IMR-90 (cell line): ENCODE measurements around the gene CD99L2. TPM values are rescaled to one million over a fixed set of nuclear protein-coding genes. Genes with fewer than 3 reads are reported as not detected.

Source experiments
- ATAC-seq: fragments of 200-7000 bp; cut with Tn5 transposase; 2 replicates; pipeline ENCODE4 v1.9.1; 2020; ENCODE audit warnings: low read depth, mild to moderate bottlenecking, moderate library complexity
- BruUV-seq: library from RNA; stranded (reverse); fragments of 400-500 nt; replicated peaks from 2 replicates; lab custom pipeline; 2021; lab: Mats Ljungman, UMichigan
- CTCF ChIA-PET: fragments of 300-600 bp; formaldehyde crosslinking; extraction: SDS; loops from one replicate; lab custom pipeline; 2021; ENCODE audit warnings: antibody characterized with exemption; lab: Yijun Ruan, JAX
- POLR2A ChIA-PET: fragments of 300-600 bp; sonication (Branson Sonifier 250); formaldehyde crosslinking; loops from one replicate; lab custom pipeline; 2022; ENCODE audit warnings: antibody characterized with exemption; ENCODE audit not compliant: unreplicated experiment; lab: Charles Lee
- DNase-seq: peaks from one replicate; pipeline ENCODE4 v3.0.0; 2013
- H2AFZ ChIP-seq: replicated peaks from 2 replicates; pipeline ENCODE3; 2013; ENCODE audit warnings: low read length, mild to moderate bottlenecking; ENCODE audit not compliant: poor library complexity
- H2AK5ac ChIP-seq: 2 replicates; pipeline ENCODE4 v1.6.1; 2013; ENCODE audit warnings: low read depth, low read length, inconsistent platforms
- H2AK9ac ChIP-seq: replicated peaks from 2 replicates; pipeline ENCODE3; 2013; ENCODE audit warnings: mild to moderate bottlenecking, low read depth, low read length, moderate library complexity; ENCODE audit not compliant: poor library complexity
- H2BK120ac ChIP-seq: 2 replicates; pipeline ENCODE4 v1.6.1; 2013; ENCODE audit warnings: low read depth, low read length, inconsistent platforms
- H2BK15ac ChIP-seq: 3 replicates; pipeline ENCODE4 v1.6.1; 2013; ENCODE audit warnings: low read depth, low read length, inconsistent platforms
- H2BK20ac ChIP-seq: 2 replicates; pipeline ENCODE4 v1.6.1; 2013; ENCODE audit warnings: low read depth, mild to moderate bottlenecking, inconsistent platforms, low read length, moderate library complexity
- H2BK5ac ChIP-seq: 2 replicates; pipeline ENCODE4 v1.6.1; 2013; ENCODE audit warnings: mild to moderate bottlenecking, low read depth, low read length, inconsistent platforms; ENCODE audit not compliant: poor library complexity, severe bottlenecking
- H3K14ac ChIP-seq: replicated peaks from 2 replicates; pipeline ENCODE4 v1.6.1; 2013; ENCODE audit warnings: low read depth, low read length, inconsistent platforms
- H3K18ac ChIP-seq: 2 replicates; pipeline ENCODE4 v1.6.1; 2013; ENCODE audit warnings: low read depth, low read length, control low read depth
- H3K23ac ChIP-seq: 2 replicates; pipeline ENCODE4 v1.6.1; 2013; ENCODE audit warnings: low read depth, low read length, inconsistent platforms
- H3K27ac ChIP-seq: 2 replicates; pipeline ENCODE4 v1.5.1; 2013; ENCODE audit warnings: mild to moderate bottlenecking, control low read depth, low read length; ENCODE audit not compliant: insufficient read depth
- H3K27me3 ChIP-seq: 2 replicates; pipeline ENCODE4 v1.6.1; 2013; ENCODE audit warnings: low read length; ENCODE audit not compliant: control insufficient read depth, insufficient read depth
- H3K36me3 ChIP-seq: 2 replicates; pipeline ENCODE4 v1.6.1; 2013; ENCODE audit warnings: low read length, mixed read lengths; ENCODE audit not compliant: control insufficient read depth, insufficient read depth
- H3K4ac ChIP-seq: 2 replicates; pipeline ENCODE4 v1.6.1; 2013; ENCODE audit warnings: low read depth, low read length, inconsistent platforms
- H3K4me1 ChIP-seq: 2 replicates; pipeline ENCODE4 v1.6.1; 2013; ENCODE audit warnings: low read length, mixed read lengths; ENCODE audit not compliant: control insufficient read depth, insufficient read depth
- H3K4me2 ChIP-seq: 2 replicates; pipeline ENCODE4 v1.6.1; 2013; ENCODE audit warnings: low read depth, mild to moderate bottlenecking, control low read depth, low read length, moderate library complexity
- H3K4me3 ChIP-seq: 2 replicates; pipeline ENCODE4 v1.5.1; 2013; ENCODE audit warnings: low read depth, mild to moderate bottlenecking, control low read depth, low read length, moderate library complexity; ENCODE audit not compliant: insufficient read depth
- H3K56ac ChIP-seq: 2 replicates; pipeline ENCODE4 v1.6.1; 2013; ENCODE audit warnings: low read length, inconsistent platforms; ENCODE audit not compliant: insufficient read depth; ENCODE audit errors: extremely low read depth
- H3K79me1 ChIP-seq, 2 experiments: 2 replicates each; pipeline ENCODE4 v1.6.1; 2013; ENCODE audit warnings: low read length in 2 of 2, inconsistent platforms in 1 of 2, low read depth in 1 of 2
- H3K9ac ChIP-seq: 2 replicates; pipeline ENCODE4 v1.6.1; 2013; ENCODE audit warnings: low read depth, low read length, control low read depth
- H3K9me1 ChIP-seq: 2 replicates; pipeline ENCODE4 v1.6.1; 2013; ENCODE audit warnings: low read length, inconsistent platforms; ENCODE audit not compliant: insufficient read depth
- H3K9me3 ChIP-seq: 2 replicates; pipeline ENCODE4 v1.6.1; 2013; ENCODE audit warnings: low read length; ENCODE audit not compliant: control insufficient read depth, insufficient read depth
- H4K20me1 ChIP-seq: 2 replicates; pipeline ENCODE4 v1.6.1; 2013; ENCODE audit warnings: low read length, inconsistent platforms; ENCODE audit not compliant: insufficient read depth
- H4K5ac ChIP-seq: 2 replicates; pipeline ENCODE4 v1.6.1; 2013; ENCODE audit warnings: mild to moderate bottlenecking, low read depth, low read length, control low read depth
- H4K8ac ChIP-seq, 2 experiments: 2 replicates each; pipeline ENCODE4 v1.6.1; 2013; ENCODE audit warnings: low read depth in 2 of 2, low read length in 2 of 2, control low read depth in 1 of 2, inconsistent platforms in 1 of 2
- H4K91ac ChIP-seq: 2 replicates; pipeline ENCODE4 v1.6.1; 2013; ENCODE audit warnings: low read depth, low read length, inconsistent platforms; ENCODE audit not compliant: insufficient read depth
- CTCF ChIP-seq: conservative IDR thresholded peaks from 2 replicates; pipeline ENCODE4 v1.5.1; 2012; ENCODE audit warnings: mild to moderate bottlenecking, low read depth, low read length, improper control_type of control experiment
- WGBS, 2 experiments: methylation state at CpG; one replicate each; pipeline versions ENCODE4 v1.1.5 to v1.1.7; 2013; ENCODE audit warnings: missing lambda C conversion rate in 2 of 2; ENCODE audit not compliant: insufficient read length in 1 of 2; ENCODE audit errors: extremely low coverage in 2 of 2; 5-methylcytosine and 5-hydroxymethylcytosine counted together
- dilution Hi-C: fragments of 300-500 bp; cut with HindIII; formaldehyde crosslinking; loops from one replicate; pipeline ENCODE4 v1.14.3; 2018; ENCODE audit warnings: low sequenced_read_pairs; ENCODE audit not compliant: unreplicated experiment
- in situ Hi-C: fragments of 300-500 bp; cut with MboI; formaldehyde crosslinking; loops from 3 replicates; pipeline ENCODE4 v1.14.3; 2019; ENCODE audit warnings: low sequenced_read_pairs, inconsistent platforms, mixed read lengths
- intact Hi-C: fragments of 100-400 bp; cut with micrococcal nuclease; formaldehyde crosslinking; loops from 2 replicates; pipeline ENCODE4 v1.10.0; 2022
- polyA plus RNA-seq, 3 experiments: library from polyadenylated mRNA; depleted of rRNA; stranded (reverse); fragments of >200 nt; gene quantifications; 2 replicates each; pipeline ENCODE4 v1.2.3, GENCODE V29; 2012; ENCODE audit warnings: low replicate concordance in 1 of 3
- total RNA-seq: library from RNA; depleted of rRNA; stranded (reverse); fragments of >200 nt; gene quantifications from 2 replicates; pipeline ENCODE4 v1.2.3, GENCODE V29; 2012

CD99L2 gene
- total and polyA plus RNA-seq, 2 of the 4 experiments (the other 2 are of a cell fraction) = 17.4 to 41.4 TPM

- POLR2A ChIA-PET = no interaction called here
These were observed 56.2 kb downstream of the CD99L2 start for GRCh38 chrX:150842198-150842685.

More at GRCh38 chrX:150842198-150842685, 56.2 kb downstream of the CD99L2 start:
- Histone ChIP-seq H3K79me1 (peaks cover 2 to 3% of the 10 kb centered on the region in 2 experiments; a peak in 3 of 4 replicates), H2BK15ac (no peak overlapping the region), H3K23ac (no peak overlapping the region), H4K8ac (no peak overlapping the region), H2AK9ac (no peak overlapping the region), H3K36me3 (no peaks in the 10 kb centered on the region), H4K5ac (no peak overlapping the region), H3K56ac (no peak overlapping the region), H3K4me1 (peaks cover 1% of the 10 kb centered on the region; the same call in 1 of the 2 replicates), H2BK20ac (no peak overlapping the region), H3K9me3 (no peaks in the 10 kb centered on the region), H2AFZ (no peak overlapping the region), H4K91ac (no peak overlapping the region), H2BK5ac (no peak overlapping the region), H3K27me3 (no peaks in the 10 kb centered on the region), H3K9me1 (no peaks in the 10 kb centered on the region), H3K4ac (no peak overlapping the region), H3K14ac (no peak overlapping the region), H3K4me3 (no peak overlapping the region), H3K9ac (no peak overlapping the region), H2BK120ac (no peak overlapping the region), H4K20me1 (no peaks in the 10 kb centered on the region), H2AK5ac (no peak overlapping the region), H3K18ac (no peak overlapping the region), H3K4me2 (no peak overlapping the region), H3K27ac (no peak overlapping the region)
- in situ Hi-C loops (no loop called here), dilution Hi-C loops (no loop called here), intact Hi-C loops (no loop called here)
- no TSS peak for BruUV-seq
- DNase-seq (no peak), ATAC-seq (no peak)
- CTCF ChIA-PET = interaction anchor here (0.6 kb wide), 1 partner anchor 22 kb away, joined by 5 read pairs; no protein-coding TSS in a partner anchor
- no peak for TF ChIP-seq CTCF
- WGBS, 2 experiments = no CpG with 5 or more reads among the region's 2 CpGs
